Pulmonary artery endothelial cell (primary cell): ENCODE results near the gene RASD1. TPM values are rescaled to one million over a fixed set of nuclear protein-coding genes. Genes with fewer than 3 reads are reported as not detected.
"Not testable (repeated sequence)": the region's sequence is repeated elsewhere in the genome, so short reads cannot be mapped to it uniquely, and the experiment has no call there.

Experiments used
- DNase-seq: peaks from one replicate; pipeline ENCODE4 v3.0.0-alpha.2; 2011; ENCODE audit warnings: low read depth, low spot score
- total RNA-seq: library from RNA; depleted of rRNA; stranded (reverse); fragments of >200 nt; gene quantifications from 2 replicates; pipeline ENCODE4 v1.2.3, GENCODE V29; 2014

The RASD1 gene
- total RNA-seq, 1 donor from 2014 or later: 14.7 TPM

DNA sequence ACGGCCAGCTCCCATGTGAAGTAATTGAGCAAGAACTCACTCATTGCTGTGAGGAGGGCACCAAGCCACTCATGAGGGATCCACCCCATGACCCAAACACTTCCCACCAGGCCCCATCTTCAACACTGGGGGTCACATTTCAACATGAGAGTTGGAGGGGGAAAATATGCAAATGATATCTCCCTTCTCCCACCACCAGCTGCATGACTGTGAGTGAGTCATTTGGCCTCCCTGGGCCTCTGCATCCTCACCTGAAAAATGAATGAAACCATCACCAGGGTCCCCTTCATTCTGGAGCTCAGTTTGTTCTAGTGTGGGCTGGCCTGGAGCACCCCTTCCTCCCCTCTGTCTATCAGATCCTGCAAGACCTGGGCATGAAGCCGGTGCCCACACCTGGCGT, 26.2 kb downstream of the RASD1 start:
- DNase-seq: no peak

DNA sequence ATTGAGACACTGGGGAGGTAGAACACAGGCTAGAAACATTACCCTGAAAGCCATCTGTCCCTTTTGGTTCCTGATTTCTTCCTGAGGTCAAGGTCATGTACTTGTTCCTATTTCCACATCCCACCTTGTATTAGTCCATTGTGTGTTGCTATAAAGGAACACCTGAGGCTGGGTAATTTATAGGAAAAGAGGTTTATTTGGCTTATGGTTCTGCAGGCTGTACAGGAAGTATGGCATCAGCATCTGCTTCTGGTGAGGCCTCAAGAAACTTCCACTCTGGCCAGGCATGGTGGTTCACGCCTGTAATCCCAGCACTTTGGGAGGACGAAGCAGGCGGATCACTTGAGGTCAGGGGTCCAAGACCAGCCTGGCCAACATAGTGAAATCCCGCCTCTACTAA, 26.8 kb downstream of the RASD1 start:
- no peak for DNase-seq

DNA sequence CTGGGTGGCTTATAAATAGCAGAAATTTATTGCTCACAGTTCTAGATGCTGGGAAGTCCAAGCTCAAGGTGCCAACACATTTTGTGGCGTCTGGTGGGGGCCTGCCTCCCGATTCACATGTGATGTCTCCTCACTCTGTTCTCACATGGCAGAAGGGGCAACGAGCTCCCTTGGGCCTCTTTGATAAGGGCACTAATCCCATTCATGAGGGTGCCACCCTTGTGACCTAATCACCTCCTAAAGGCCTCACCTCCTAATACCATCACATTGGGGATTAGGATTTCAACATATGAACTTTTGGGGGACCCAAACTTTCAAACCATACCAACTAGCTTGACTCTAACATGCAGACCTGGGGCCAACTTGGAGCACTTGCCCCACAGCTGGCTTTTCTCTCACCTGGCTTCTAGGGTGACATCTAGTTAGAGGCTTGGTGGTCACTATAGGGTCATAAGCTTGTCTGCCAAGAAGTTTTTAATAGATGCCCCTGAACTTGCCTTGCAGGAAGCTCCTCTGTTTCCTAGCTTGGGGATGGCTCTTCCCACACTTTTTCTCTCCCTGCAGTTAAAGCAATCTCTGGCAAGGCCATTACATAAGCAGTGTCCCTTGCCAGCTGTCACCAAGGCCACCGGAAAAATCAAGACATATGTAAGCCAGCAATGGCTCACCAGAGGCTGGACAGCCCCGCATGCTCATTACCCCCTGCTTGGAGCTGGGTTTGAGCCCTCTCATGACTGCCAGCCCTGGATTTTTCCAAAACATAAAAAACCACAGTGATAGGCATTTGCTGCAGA, 27.8 kb downstream of the RASD1 start:
- no peak for DNase-seq

DNA sequence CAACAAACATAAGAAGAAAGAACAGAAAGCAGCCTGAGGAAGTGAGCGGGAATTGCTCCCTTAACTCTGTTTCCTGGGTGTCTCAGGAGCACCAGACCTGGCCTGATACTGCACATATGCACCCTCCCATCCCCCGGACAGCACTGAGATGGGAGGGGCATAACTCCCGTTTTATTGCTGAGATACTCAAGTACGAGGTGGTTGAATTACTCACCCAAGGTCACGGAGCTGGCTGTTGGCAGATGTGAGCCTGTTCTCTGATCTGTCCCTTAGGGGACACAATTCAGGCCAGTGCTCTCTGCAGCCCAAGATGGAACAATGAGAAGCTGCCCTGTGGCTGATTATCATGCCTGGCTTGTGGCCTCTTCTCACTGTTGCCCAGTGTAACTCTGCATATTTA, 28.5 kb downstream of the RASD1 start:
- DNase-seq: no peak

DNA sequence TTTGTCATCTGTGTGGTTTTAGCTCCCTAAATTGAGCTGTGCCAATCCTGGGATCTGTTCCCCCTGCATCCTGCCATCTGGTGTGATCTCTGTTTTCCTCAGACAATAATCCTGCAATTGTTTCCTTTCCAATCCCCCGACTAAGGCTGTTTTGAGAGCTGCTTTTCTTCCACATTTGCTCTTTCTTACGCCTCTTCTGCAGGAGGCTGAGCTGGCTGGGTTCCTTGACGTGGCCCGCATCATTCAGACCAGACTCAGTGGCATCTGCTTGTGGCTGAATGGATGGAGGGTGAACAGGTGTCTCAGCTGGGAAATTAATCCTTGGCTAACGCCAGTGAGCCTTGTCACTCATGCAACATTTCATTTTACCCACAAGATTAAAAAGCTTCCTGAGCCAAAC, 29.2 kb downstream of the RASD1 start:
- no peak for DNase-seq

DNA sequence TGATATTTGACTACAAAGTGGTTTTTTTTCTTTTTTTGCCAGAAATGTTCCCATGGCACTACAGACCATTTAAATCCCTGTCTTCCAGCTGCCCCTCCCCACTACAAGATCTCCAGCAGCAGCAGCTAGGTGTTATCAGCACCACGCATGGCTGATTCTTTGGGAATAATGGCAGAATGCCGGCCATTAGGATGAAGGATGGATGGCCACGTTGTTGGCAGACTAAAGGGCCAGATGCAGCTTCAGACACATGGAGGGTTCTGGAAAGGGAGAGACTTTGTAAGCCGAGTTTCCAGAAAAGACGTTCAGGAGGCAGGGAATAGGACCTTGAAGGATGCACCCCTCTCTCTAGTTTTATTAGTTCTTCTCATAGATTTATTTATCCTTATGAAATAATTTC, 29.7 kb downstream of the RASD1 start:
- DNase-seq: no peak

- not testable (repeated sequence) for DNase-seq
These were observed 30.3 kb downstream of the RASD1 start for GRCh38 chr17:17465878-17466277.

DNA sequence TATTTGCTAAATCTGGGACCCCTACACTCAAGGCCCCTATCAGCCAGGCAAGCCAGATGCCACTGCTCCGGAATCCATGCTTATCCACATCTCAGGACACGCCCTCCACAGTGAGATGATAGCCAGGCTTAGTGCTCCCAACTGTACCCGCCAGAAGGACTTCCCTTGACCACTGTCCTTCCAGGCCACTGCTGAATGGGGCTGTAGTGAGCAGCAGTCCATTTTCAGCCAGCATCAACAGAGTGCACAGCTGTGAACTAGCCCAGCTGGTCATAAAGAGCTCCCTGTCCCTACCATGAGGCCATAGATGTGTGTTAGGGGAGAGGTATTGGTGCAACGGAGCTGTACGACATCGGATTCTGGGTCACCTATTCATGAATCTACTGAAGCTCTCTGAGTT, 32.4 kb downstream of the RASD1 start:
- no peak for DNase-seq

- no peak for DNase-seq
These were observed 34.0 kb downstream of the RASD1 start for GRCh38 chr17:17462048-17462824.

DNA sequence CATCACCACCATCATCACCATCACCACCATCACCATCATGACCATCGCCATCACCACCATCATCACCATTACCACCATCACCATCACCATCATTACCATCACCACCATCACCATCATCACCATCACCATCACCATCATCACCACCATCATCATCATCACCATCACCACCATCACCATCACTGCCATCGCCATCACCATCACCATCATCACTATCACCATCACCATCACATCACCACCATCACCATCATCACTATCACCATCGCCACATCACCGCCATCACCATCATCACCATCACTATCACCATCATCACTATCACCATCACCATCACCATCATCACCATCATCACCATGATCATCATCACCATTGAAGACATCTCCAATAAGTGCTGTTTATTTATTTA, 36.2 kb downstream of the RASD1 start:
- no peak for DNase-seq

DNA sequence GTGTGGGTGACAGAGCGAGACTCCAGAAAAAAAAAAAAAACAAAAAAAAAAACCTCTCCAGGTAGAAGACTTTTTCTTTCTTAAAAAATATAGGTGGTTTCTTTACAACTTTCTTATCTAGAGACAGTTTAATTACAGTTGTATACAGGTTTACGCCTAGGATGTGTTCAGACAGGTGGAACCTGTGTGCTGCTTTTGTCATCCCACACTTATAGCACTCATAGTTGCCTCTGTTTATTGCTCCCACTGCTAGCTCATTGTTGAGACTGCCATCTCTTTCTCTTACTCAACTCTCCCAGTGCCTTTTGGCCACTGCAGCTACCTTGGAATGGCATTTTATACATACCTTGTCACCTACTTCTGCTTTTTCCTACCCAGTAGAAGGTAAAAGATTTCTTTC, 38.5 kb downstream of the RASD1 start:
- DNase-seq: no peak

- DNase-seq: no peak
These were observed 39.9 kb downstream of the RASD1 start for GRCh38 chr17:17456251-17456650.

GRCh38 chr17:17455173-17455572, 41.0 kb downstream of the RASD1 start:
- DNase-seq: no peak

- DNase-seq: not testable (repeated sequence)
These were observed 41.5 kb downstream of the RASD1 start for GRCh38 chr17:17454700-17455099.

DNA sequence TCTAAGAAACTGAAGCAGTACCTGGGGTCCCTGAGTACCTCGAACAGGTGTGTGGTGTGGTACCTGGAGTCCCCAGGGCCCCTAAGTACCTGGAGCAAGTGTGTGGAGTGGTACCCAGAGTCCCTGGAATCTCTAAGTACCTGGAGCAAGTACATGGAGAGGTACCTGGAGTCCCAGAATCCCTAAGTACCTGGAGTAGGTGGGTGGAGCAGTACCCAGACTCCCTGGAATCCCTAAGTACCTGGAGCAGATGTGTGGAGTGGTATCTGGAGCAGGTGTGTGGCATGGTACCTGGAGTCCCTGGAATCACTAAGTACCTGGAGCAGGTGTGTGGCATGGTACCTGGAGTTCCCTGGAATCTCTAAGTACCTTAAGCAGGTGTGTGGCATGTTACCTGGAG, 41.9 kb downstream of the RASD1 start:
- DNase-seq: no peak

DNA sequence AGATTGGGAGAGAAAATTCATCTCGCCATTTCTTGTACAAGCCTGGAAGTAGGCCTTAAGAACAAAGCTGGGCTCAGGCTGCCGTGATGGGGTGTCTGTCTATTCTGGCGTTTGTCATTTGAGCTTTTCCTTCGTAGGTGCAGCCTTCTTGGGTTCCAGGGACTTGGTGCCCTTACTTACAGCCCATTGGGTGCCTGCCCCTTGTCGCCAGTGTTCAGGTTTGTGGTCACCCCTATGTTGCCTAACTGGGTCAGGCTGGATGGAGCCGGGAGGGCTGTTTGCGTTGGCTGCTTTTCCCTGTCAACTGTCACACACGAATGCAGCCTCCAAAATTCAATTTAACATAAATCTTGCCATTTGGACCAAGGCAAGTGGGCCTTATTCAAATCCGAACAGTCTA, 43.1 kb downstream of the RASD1 start:
- no peak for DNase-seq

DNA sequence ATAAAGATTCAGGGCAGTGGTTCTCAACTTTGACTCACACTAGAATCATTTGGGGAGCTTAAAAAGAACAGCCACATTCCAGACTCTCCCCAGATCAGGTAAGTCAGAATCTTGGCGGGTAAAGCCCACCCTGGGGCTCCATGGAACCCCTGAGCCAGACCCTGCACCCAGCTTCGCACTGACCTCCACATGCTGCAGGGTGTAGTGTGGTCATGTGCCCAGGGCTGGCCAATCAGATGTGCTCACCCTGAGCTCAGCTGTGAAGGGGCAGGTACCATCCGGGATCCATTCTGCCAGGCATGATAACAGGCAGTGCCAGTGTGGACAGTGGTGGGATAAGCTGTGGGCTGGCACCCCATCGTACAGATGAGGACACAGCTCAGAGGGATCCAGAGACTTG, 47.5 kb downstream of the RASD1 start:
- no peak for DNase-seq

- DNase-seq: no peak
These were observed 48.1 kb downstream of the RASD1 start for GRCh38 chr17:17448076-17448475.

GRCh38 chr17:17447264-17447663, 48.9 kb downstream of the RASD1 start:
- DNase-seq: no peak

DNA sequence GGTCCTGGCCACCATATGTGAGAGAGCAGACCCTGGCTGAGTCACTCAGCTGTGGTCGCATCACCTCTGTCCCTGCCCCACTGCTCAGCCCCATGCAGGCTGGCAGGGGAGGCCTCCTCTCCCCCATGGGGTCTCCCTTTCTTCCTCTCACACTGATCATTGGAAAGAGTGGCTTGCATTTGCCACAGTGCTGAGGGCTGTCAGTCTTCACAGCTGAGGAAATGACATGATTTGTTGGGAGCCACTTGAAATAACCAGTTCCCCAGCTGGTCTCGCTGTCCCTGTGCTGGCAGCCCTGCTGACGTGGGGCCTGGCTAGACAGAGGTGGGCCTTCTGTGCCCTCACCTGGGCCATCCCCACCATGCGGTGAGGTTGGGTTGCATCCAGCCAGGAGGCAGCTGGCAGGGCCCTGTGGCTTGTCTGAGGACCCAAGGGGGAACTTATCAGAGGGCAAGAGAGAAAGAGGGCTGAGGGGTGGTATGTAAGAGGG, 49.5 kb downstream of the RASD1 start:
- no peak for DNase-seq

DNA sequence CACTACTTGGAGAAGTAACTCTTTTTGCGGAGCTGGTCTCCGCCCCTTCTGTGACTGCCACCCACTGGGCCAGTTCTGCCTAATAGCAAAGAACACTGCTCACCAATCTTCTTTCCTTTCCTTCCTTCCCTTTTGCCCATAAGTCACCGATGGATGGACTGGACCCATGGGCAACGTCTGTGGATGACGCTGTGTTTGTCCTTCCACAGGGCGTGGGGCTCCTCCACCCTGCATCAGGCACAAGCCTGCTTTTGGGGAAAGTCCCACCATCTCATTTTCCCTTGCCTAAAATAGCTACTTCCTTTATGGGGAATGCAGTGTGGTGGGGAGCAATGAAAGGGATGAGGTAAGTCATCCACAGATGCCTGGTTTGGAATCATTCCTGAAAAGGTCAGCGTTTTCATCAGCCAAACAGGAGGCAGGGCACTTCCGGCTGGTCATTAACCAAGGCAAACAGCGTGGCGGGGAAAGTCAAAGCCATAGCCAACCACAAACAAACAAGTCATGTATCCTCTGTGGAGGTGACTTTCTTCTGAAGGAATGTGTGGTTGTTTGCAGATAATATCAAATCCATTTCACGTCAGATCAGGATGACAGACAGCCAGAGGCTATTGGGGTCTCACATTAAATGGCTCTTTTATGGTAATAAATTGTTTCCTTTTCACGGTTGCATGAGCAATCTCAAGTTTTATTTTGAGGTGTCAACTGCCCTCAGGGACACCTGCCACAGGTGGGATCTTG, 50.1 kb downstream of the RASD1 start:
- peak; percentile 87 for DNase-seq

DNA sequence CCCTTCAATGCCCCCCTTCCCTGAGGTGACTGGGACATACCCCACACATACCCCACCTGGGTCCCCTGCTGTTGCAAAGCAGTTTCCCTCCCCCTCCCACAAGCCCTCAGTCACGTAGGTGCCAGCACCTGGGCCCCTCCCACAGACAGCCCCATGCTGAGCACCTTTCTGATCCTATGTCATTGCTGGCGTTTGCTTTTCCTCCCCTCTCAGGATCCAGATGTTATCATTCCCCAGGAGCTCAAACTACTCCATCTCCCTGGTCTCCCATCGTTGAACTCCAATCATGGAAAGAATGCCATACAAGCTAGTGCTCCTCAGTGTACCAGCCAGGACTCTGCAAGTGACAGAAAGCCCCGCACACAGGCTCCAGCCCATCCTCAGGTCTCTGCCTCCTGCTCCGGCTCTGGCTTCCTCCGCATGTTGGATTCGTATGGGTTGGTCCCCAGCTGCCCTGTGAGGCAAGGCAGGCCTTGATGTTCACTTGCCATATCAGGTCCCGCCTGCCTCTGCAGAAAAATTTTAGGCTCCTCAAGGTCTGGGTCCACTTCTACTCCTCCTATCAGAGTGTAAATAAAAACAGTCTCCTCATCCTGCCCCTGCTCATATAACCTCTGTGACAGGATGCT, 50.8 kb downstream of the RASD1 start:
- no peak for DNase-seq
